GM19468 (cell line): ENCODE results near the gene DCAF16.

Experiments used
- ATAC-seq: cut with Tn5 transposase; IDR thresholded peaks from one replicate; pipeline ENCODE4 v1.9.1; 2021; ENCODE audit warnings: mild to moderate bottlenecking, moderate library complexity, moderate number of reproducible peaks; ENCODE audit not compliant: unreplicated experiment; ENCODE audit errors: extremely low read depth

Gene DCAF16

DNA sequence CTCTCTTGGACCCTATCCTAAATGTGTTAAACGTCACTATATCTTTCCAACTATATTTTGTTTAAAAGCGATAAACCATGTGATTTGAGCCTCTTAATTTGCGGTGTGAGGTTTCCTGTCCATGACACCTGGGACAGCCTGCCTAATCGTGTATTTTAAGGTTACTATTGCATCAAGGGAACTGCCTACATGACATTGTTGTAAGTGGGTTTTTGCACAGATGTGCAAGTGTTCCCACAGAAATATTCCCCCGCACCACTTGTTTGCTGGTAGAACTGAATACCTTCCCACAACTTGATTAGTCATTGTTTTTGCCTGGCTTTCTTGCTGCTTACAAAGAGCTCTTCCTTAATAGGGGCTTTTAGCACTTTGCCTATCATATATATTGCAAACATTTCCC, 24.0 kb downstream of the DCAF16 start:
- no peak for ATAC-seq

GRCh38 chr4:17785858-17786257, 24.7 kb downstream of the DCAF16 start:
- ATAC-seq, result no peak

GRCh38 chr4:17781300-17782287, 29.0 kb downstream of the DCAF16 start, which contains the start of gene FAM184B:
TSS of gene FAM184B (minus strand) at chr4:17781621. CDS start at chr4:17781299, 322 bp downstream.
- ATAC-seq, result no peak

- no peak for ATAC-seq
Observed at GRCh38 chr4:17780501-17781299, 29.9 kb downstream of the DCAF16 start.

GRCh38 chr4:17778431-17778830, 32.1 kb downstream of the DCAF16 start:
- ATAC-seq, result no peak

- no peak for ATAC-seq
Observed at GRCh38 chr4:17773135-17773698, 37.3 kb downstream of the DCAF16 start.

DNA sequence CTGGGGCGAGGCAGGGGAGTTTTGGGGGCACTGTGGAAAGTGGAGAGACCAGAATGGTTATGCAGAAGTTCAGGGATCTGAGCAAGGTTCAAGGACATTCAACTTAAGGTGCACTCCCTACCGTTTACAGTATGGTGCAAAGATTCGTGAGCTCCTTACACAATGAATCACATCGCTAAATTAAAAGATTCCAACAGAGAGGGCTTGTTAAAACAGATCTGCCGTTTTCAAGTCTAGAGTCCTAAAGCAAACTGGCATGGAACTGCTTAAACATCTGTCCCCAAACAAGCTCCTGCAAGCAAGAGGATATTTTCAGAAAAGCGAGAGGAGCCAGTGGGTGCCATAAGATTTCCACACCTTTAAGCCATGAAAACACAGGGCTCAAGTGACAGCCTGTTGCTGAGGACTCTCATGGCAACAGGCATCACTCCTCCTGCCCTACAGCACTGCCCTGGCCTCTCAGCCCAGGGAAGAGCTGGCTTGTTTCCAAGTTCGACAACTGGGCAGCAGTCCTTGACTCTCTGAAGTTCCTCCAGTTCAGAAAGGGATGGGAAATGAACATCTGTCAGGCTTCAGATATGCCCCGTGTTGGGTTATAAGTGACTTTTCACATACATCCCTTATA, 39.2 kb downstream of the DCAF16 start:
- ATAC-seq, result no peak

DNA sequence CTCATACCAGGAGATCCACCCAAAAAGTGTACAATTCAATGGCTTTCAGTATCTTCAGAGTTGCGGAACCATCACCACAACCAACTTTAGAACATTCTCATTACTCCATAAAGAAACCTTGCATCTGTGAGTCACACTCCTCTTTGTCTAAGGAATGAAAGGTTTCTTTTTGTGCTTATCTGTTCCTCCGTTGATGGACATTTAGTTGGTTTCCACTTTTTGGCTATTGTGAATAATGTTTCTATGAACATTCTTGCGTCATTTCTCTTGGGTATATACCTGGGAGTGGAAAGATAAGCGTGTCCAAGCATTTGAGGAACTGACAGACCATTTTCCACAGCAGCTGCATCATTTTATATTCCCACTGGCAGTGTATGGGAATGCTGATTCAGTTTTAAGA, 39.7 kb downstream of the DCAF16 start:
- ATAC-seq, result no peak

DNA sequence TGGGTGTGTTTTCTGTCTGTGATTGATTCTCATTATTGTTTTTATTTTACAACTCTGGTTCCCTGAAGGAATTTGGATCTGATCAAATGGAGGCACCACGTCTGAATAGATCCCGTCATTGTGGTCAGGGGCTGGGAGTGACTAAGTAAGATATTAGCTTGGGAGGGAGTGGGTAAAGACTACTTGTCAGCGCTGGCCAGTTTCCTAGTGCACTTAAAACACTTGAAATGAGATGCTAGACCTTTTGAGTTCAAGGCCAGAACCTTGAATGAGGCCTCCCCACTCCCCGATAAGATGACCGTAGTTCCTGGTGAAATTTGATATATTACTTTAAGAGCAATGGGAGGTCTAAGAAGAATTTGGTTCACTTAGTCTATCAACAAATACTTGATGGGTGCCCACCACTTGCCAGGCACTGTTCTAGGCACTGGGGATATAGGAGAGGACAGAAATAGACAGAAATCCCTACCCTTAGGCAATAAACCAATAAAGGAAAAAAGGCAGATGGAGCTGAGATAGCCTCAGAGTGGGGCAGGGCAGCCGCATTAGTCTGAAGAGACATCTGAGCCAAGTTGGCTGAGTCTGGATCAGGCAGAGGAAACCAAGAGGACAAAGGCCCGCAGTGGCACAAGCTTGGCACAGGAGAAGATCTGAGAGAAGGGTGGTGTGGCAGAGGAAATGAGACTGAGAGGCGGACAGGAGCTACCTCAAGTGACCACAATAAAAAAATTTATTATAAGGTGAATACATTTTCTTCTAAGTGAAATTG, 41.0 kb downstream of the DCAF16 start:
- no peak for ATAC-seq

- no peak for ATAC-seq
Observed at GRCh38 chr4:17766826-17767458, 43.6 kb downstream of the DCAF16 start.

GRCh38 chr4:17765514-17766286, 44.9 kb downstream of the DCAF16 start:
- ATAC-seq, result no peak

DNA sequence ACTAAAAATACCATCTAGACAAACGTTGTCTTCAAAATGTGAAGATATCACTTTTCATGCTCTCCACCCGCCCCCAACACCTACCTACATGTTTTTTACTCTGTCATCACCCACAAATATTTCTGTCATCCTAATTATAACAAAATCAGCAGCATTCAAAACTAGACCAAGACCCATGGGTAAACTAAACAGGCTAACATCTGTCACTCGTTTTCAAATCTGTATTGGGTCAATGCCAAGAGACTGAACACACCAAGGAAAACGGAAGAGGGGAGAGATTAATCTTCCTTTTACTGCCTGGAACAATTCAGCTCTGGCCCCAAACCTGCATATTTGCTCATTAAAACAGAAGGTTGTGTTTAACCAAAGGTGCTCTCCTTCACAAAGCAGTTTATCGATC, 46.6 kb downstream of the DCAF16 start:
- no peak for ATAC-seq

GRCh38 chr4:17763416-17763815, 47.1 kb downstream of the DCAF16 start:
- ATAC-seq, result no peak

DNA sequence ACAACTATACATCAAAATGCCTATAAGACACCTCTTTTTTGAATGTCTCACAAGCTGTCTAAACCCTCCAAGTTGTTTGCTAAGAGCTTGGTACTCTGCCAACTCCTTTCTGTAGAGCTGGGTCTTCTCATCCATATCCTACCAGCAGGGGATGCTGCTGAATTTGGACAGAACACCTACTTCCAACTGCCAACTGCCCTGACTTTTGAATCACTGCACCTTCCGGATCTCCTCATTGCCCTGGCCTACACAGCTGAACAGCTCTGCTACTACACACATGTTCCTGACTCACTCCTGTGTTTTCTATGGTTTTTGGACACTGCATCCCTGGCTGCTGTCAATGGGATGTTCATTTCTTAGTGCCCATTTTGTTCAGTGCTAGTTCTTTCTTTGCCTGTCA, 47.8 kb downstream of the DCAF16 start:
- no peak for ATAC-seq

DNA sequence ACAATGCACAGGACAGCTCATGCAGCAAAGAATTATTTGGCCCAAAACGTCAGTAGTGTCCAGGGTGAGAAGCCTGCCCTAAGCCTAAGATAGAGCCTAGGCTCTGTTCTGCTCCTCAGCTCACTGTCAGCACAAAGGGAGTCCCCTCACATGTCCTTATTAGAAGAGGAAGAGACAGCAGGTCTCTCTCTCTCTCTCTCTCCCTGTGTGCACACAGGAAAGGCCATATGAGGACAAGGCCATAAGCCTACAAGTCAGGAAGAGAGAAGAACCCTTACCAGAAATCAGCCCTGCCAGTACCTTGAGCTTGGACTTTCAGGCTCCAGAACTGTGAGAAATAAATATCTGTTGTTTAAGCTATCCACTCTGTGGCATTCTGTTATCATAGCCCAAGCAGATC, 49.5 kb downstream of the DCAF16 start:
- no peak for ATAC-seq

DNA sequence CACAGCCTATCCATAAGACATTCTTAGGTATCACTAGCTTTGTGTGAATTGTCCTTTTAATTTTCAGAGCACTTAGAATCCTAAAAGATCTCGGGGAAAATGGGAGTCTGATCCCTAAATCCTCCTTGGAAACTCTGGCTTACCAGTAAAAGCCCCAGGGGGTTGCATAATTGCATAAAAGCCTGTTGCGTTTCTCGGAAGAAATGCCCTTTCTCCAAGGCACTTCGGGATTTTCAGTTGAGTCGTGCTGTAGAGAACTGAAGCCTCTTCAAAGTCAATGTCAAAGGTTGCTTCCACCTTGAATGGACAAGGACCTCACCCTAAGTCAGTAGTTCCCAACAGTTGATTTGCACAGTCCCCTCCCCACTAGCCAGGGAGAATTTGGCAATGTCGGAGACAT, 49.9 kb downstream of the DCAF16 start:
- ATAC-seq, result no peak

GRCh38 chr4:17758485-17758884, 52.1 kb downstream of the DCAF16 start:
- ATAC-seq, result no peak

DNA sequence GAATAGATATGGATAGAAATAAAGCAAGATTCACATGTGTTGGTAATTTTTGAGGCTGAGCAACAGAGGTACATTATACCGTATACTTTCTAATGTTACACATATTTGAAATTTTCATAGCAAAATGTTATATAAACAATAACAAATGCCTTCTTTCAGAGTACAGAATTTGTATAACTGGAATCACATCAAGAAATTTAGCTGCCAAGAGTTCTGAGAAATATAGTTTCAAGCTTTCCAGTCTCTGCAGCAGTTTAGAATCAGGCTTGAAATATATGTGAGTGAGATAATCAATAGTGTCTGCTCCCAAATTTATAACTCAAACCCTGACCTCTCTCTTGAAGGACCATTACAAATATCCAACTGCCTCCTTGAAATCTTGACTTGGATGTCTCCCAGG, 52.9 kb downstream of the DCAF16 start:
- no peak for ATAC-seq
